OCI-LY3 (cell line): ENCODE data around the gene LRRC32.
A peak's percentile ranks its signal among the peaks of the same experiment; 100 is the strongest.

ENCODE experiments used
- H2AFZ ChIP-seq: fragments of 200-600, 300-600 bp; shearing (Covaris generic); 2 replicates; pipeline ENCODE4 v1.6.0; 2014; ENCODE audit warnings: antibody characterized with exemption, low read depth, low read length
- H3K27ac ChIP-seq: fragments of 200-600, 300-600 bp; sonication (generic); 2 replicates; pipeline ENCODE4 v1.5.1; 2014; ENCODE audit warnings: mild to moderate bottlenecking, low read length, moderate library complexity, mixed read lengths
- H3K27me3 ChIP-seq: fragments of 200-600, 300-600 bp; sonication (generic); 2 replicates; pipeline ENCODE4 v1.6.1; 2014; ENCODE audit warnings: low read depth, low read length, mixed read lengths
- H3K36me3 ChIP-seq: fragments of 200-600, 300-600 bp; sonication (generic); replicated peaks from 2 replicates; pipeline ENCODE3; 2014; ENCODE audit warnings: low read depth, low read length, mixed read lengths
- H3K4me1 ChIP-seq: fragments of 300-600, 200-600 bp; sonication (generic); 2 replicates; pipeline ENCODE4 v1.6.1; 2014; ENCODE audit warnings: low read length, mixed read lengths
- H3K4me2 ChIP-seq: fragments of 200-600, 300-600 bp; sonication (generic); 2 replicates; pipeline ENCODE4 v1.6.1; 2014; ENCODE audit warnings: low read length, mixed read lengths
- H3K4me3 ChIP-seq: fragments of 300-600, 200-600 bp; sonication (generic); 2 replicates; pipeline ENCODE4 v1.5.1; 2014; ENCODE audit warnings: antibody characterized with exemption, mild to moderate bottlenecking, low read length, moderate library complexity
- H3K79me2 ChIP-seq: fragments of 300-600, 200-600 bp; shearing (Covaris generic); 2 replicates; pipeline ENCODE4 v1.6.1; 2014; ENCODE audit warnings: mild to moderate bottlenecking, low read length, mixed read lengths
- H3K9ac ChIP-seq: fragments of 300-600, 200-600 bp; shearing (Covaris generic); 2 replicates; pipeline ENCODE4 v1.6.0; 2014; ENCODE audit warnings: mild to moderate bottlenecking, low read length, moderate library complexity
- H3K9me3 ChIP-seq: fragments of 200-600, 300-600 bp; shearing (Covaris generic); 2 replicates; pipeline ENCODE4 v1.6.1; 2014; ENCODE audit warnings: low read length, mixed read lengths; ENCODE audit not compliant: insufficient read depth
- H4K20me1 ChIP-seq: fragments of 200-600, 300-600 bp; sonication (generic); 2 replicates; pipeline ENCODE4 v1.6.1; 2016; ENCODE audit warnings: low read length, mixed read lengths; ENCODE audit not compliant: insufficient read depth
- EZH2phosphoT487 ChIP-seq: fragments of 200-600 bp; shearing (Covaris generic); IDR thresholded peaks from 2 replicates; pipeline ENCODE4 v1.6.1; 2018; ENCODE audit warnings: antibody characterized with exemption, mixed run types, low read depth
- TF ChIP-seq, protein P1 (sequence below): fragments of 200-600, 300-600 bp; sonication (generic); IDR thresholded peaks from 2 replicates; pipeline ENCODE4 v1.5.1; 2014; ENCODE audit warnings: antibody characterized with exemption, low read length, low read depth

LRRC32 gene

DNA sequence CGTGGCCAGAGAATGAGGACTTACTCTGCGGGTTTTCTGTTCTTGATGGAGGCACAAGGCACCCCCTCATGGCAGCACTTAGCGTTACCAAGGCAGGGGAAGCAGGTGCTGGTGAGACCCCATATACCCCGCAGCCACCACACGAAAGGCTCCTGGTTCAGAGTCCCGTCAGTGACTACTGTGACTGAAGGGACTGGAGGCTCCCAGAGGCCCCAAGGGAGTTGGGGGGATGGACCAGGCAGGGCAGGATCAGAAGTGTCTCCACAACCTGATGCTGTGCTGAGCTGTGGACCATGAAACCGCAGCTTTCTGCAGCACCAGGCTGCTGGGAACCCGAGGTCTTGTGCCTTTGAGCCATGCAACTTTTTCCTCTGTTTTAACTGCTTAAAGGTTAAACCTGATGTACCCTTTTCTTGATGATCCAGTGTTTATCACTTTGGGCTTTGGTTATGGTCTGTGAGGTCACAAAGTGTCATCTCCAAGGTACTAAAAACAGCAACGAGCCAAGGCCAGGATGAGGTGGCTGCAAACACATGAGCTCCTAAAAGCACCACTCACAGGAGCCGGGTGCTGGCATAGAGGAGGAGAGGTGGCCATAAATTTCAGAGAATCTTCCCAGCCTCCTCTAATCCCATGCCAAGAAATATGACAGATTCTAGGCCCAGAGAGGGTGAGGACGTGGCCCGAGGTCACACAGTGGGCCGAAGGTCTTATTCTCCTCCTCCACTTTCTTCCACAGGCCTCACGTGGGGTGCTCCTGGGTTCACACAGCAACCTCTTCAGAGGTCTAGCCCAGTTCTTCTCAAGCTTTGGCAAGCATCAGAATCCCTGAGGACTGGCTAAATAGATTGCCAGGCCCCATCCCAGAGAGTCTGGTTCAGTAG, 4.2 kb upstream of the LRRC32 start:
- TF ChIP-seq, protein P1, sequence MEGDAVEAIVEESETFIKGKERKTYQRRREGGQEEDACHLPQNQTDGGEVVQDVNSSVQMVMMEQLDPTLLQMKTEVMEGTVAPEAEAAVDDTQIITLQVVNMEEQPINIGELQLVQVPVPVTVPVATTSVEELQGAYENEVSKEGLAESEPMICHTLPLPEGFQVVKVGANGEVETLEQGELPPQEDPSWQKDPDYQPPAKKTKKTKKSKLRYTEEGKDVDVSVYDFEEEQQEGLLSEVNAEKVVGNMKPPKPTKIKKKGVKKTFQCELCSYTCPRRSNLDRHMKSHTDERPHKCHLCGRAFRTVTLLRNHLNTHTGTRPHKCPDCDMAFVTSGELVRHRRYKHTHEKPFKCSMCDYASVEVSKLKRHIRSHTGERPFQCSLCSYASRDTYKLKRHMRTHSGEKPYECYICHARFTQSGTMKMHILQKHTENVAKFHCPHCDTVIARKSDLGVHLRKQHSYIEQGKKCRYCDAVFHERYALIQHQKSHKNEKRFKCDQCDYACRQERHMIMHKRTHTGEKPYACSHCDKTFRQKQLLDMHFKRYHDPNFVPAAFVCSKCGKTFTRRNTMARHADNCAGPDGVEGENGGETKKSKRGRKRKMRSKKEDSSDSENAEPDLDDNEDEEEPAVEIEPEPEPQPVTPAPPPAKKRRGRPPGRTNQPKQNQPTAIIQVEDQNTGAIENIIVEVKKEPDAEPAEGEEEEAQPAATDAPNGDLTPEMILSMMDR, result peak; percentile 53
- TF ChIP-seq EZH2phosphoT487, result peak; percentile 75; the same call in 1 of the 2 replicates
- Histone ChIP-seq H4K20me1 (no peaks in the 10 kb centered on the region), H3K27ac (peak overlapping the region; percentile 86), H3K9ac (peak overlapping the region; percentile 55), H3K4me1 (peaks cover 78% of the 10 kb centered on the region), H2AFZ (no peak overlapping the region), H3K36me3 (peaks cover 2% of the 10 kb centered on the region), H3K4me3 (peak overlapping the region; percentile 62), H3K79me2 (peaks cover 6% of the 10 kb centered on the region), H3K9me3 (no peaks in the 10 kb centered on the region), H3K27me3 (peaks cover 37% of the 10 kb centered on the region), H3K4me2 (peak overlapping the region; percentile 92)

DNA sequence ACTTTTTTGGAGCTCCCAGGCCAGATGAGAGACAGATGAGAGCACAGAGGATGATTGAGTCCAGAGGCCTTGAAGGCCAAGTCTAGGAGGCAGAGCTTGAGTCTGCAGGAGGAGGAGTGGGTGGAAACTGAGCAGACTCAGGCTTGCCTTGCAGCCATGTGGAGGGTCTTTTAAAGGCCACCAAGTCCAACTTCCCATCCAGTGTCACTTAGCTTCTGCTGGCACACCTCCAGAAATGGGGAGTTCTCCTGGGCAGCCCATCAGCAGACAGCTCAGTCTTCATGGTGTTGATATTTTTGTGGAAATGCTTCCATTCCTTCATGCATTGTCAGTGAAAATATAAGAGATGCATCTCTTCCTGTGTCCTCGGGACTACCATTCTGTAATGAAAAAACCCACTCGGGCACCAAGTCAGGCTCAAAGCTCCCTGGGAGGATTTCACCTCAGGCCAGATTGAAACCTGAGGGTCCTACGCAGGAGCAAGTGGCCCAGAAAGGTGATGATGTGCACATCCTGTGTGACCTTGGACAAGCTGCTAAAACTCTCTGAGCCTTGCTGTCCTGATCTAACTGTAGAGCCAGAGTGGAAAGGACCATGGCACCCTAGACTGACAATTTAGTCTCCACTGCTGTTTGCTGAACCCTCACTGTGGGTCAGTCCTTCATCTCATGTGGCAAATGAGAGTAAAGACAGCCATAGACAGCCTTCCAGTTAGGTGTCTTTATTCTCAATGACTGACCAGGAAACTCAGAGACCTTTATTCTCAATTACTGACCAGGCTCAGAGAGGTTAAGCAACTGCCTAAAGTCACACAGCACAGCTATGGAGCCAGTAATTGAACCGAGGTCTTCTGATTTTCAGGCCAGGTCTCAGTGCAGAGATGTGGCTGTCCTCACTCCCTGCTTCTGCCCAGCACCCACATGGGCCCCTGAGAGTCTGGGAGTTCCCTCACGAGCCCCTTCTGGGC, 2.9 kb upstream of the LRRC32 start:
- Histone ChIP-seq H3K4me2 (peak overlapping the region; percentile 92), H4K20me1 (no peaks in the 10 kb centered on the region; the same call in 1 of the 2 replicates), H3K27me3 (peaks cover 24% of the 10 kb centered on the region), H3K9me3 (no peaks in the 10 kb centered on the region), H3K36me3 (peaks cover 14% of the 10 kb centered on the region), H3K4me1 (peaks cover 85% of the 10 kb centered on the region), H3K27ac (peak overlapping the region; percentile 86), H3K4me3 (peak overlapping the region; percentile 62), H2AFZ (no peak overlapping the region), H3K79me2 (peaks cover 19% of the 10 kb centered on the region), H3K9ac (peak overlapping the region; percentile 55)
- TF ChIP-seq, protein P1, result no peak
- no peak for TF ChIP-seq EZH2phosphoT487

DNA sequence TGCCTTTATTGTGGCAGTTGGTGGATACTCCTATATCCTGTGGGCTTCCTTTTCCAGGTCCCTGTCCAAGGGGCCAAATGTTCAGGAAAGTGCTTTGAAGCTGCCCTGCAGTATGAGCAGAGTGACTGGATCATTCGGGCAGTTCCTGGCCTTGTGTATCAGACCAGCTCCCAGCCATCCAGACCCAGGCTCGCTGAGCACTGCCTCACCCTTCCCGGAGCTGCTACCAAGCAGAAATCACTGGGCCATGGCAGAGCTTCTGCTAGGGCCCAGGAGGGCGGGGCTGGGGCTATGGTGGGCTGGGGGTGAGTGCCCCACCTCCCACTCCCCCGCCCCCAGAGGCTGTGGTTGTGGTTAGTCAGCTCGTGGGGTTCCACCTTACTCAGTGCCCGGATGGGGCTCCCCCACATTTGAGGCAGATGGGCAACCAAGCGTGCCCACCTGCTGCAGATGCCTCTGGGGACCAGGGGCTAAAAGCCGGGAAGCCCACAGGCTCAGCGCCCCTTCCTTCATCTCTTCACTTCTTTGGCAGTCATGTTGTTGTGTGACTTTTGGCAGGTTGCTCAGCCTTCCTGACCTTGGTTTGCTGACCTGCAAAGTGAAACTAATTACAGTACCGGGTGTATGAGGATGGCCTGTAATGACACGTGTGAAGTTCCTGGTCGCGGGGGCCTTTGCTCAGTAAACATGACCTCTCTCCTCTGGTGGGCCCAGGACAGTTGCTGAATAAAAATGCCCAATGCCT, 2.1 kb upstream of the LRRC32 start:
- Histone ChIP-seq H3K9me3 (no peaks in the 10 kb centered on the region), H3K4me1 (peaks cover 85% of the 10 kb centered on the region), H3K27me3 (peaks cover 19% of the 10 kb centered on the region), H3K4me2 (peak overlapping the region; percentile 92), H2AFZ (no peak overlapping the region), H4K20me1 (no peaks in the 10 kb centered on the region; the same call in 1 of the 2 replicates), H3K79me2 (peaks cover 28% of the 10 kb centered on the region), H3K4me3 (peak overlapping the region; percentile 78), H3K36me3 (peaks cover 22% of the 10 kb centered on the region), H3K27ac (peak overlapping the region; percentile 86), H3K9ac (peak overlapping the region; percentile 81)
- TF ChIP-seq, protein P1, result no peak
- TF ChIP-seq EZH2phosphoT487, result peak; percentile 93
